Nephron progenitor cell (in vitro differentiated cells): ENCODE measurements around the gene KIF5C.

Source experiments
- DNase-seq: peaks from one replicate; pipeline ENCODE4 v3.0.0; 2021
- H3K27ac Mint-ChIP-seq: 2 replicates; pipeline ENCODE4 v1.8.0; 2021; ENCODE audit warnings: mild to moderate bottlenecking, moderate library complexity, mixed read lengths
- H3K27me3 Mint-ChIP-seq: 2 replicates; pipeline ENCODE4 v1.8.0; 2021; ENCODE audit warnings: mild to moderate bottlenecking, low read depth, mixed read lengths; ENCODE audit not compliant: poor library complexity
- H3K36me3 Mint-ChIP-seq: 2 replicates; pipeline ENCODE4 v1.8.0; 2021; ENCODE audit warnings: low read depth, mixed read lengths
- H3K4me1 Mint-ChIP-seq: 2 replicates; pipeline ENCODE4 v1.8.0; 2021; ENCODE audit warnings: mixed read lengths
- H3K4me3 Mint-ChIP-seq: 2 replicates; pipeline ENCODE4 v1.8.0; 2021; ENCODE audit warnings: mild to moderate bottlenecking, moderate library complexity, mixed read lengths
- H3K9me3 Mint-ChIP-seq: 2 replicates; pipeline ENCODE4 v1.8.0; 2021; ENCODE audit warnings: mild to moderate bottlenecking, moderate library complexity, mixed read lengths
- CTCF ChIP-seq: fragments of 200-600 bp; sonication (generic); IDR thresholded peaks from 2 replicates; pipeline ENCODE4 v1.5.0; 2021; ENCODE audit warnings: antibody characterized with exemption

The KIF5C gene

GRCh38 chr2:148874868-148875341, at the start of gene KIF5C:
Gene KIF5C (plus strand): TSS chr2:148875227. CDS start chr2:148875618, 391 bp downstream.
- Mint-ChIP-seq H3K27me3 (peaks cover 29% of the 10 kb centered on the region), H3K4me3 (peak within 1 kb of the TSS; percentile 86), H3K27ac (no peak within 1 kb of the TSS), H3K4me1 (peaks cover 13% of the 10 kb centered on the region), H3K9me3 (peaks cover 20% of the 10 kb centered on the region), H3K36me3 (no peaks in the 10 kb centered on the region)
- DNase-seq, result peak; percentile 92
- TF ChIP-seq CTCF, result no peak

- H3K27me3 Mint-ChIP-seq, result peaks cover 15% of the 10 kb centered on the region
- no peaks in the 10 kb centered on the region for H3K36me3 Mint-ChIP-seq
- H3K9me3 Mint-ChIP-seq, result peaks cover 4% of the 10 kb centered on the region
- H3K4me1 Mint-ChIP-seq, result no peaks in the 10 kb centered on the region
- no peak overlapping the region for H3K4me3 Mint-ChIP-seq
- TF ChIP-seq CTCF, result no peak
- no peak overlapping the region for H3K27ac Mint-ChIP-seq
- DNase-seq, result no peak
Observed at GRCh38 chr2:148826791-148827190, 48.2 kb upstream of the KIF5C start.

GRCh38 chr2:148828941-148829340, 46.1 kb upstream of the KIF5C start:
- no peak for TF ChIP-seq CTCF
- peaks cover 17% of the 10 kb centered on the region for H3K27me3 Mint-ChIP-seq
- no peaks in the 10 kb centered on the region for H3K4me1 Mint-ChIP-seq
- no peaks in the 10 kb centered on the region for H3K36me3 Mint-ChIP-seq
- H3K27ac Mint-ChIP-seq, result no peak overlapping the region
- peaks cover 4% of the 10 kb centered on the region for H3K9me3 Mint-ChIP-seq
- H3K4me3 Mint-ChIP-seq, result no peak overlapping the region
- no peak for DNase-seq

- no peak for TF ChIP-seq CTCF
- peaks cover 4% of the 10 kb centered on the region for H3K9me3 Mint-ChIP-seq
- H3K4me1 Mint-ChIP-seq, result no peaks in the 10 kb centered on the region
- H3K27me3 Mint-ChIP-seq, result peaks cover 20% of the 10 kb centered on the region
- no peaks in the 10 kb centered on the region for H3K36me3 Mint-ChIP-seq
- DNase-seq, result no peak
- no peak overlapping the region for H3K27ac Mint-ChIP-seq
- no peak overlapping the region for H3K4me3 Mint-ChIP-seq
Observed at GRCh38 chr2:148829618-148830017, 45.4 kb upstream of the KIF5C start.

- Mint-ChIP-seq H3K9me3 (no peaks in the 10 kb centered on the region), H3K27ac (no peak overlapping the region), H3K4me1 (no peaks in the 10 kb centered on the region), H3K27me3 (peaks cover 24% of the 10 kb centered on the region), H3K4me3 (no peak overlapping the region), H3K36me3 (no peaks in the 10 kb centered on the region)
- DNase-seq, result no peak
- TF ChIP-seq CTCF, result no peak
Observed at GRCh38 chr2:148832637-148833036, 42.4 kb upstream of the KIF5C start.

GRCh38 chr2:148842050-148842449, 33.0 kb upstream of the KIF5C start:
- H3K36me3 Mint-ChIP-seq, result no peaks in the 10 kb centered on the region
- no peak overlapping the region for H3K27ac Mint-ChIP-seq
- H3K27me3 Mint-ChIP-seq, result no peaks in the 10 kb centered on the region
- TF ChIP-seq CTCF, result no peak
- DNase-seq, result no peak
- peaks cover 36% of the 10 kb centered on the region for H3K9me3 Mint-ChIP-seq
- no peak overlapping the region for H3K4me3 Mint-ChIP-seq
- no peaks in the 10 kb centered on the region for H3K4me1 Mint-ChIP-seq
